Measurements from ENCODE around the gene INSM1. TPM values are rescaled to one million over a fixed set of nuclear protein-coding genes. Genes with fewer than 3 reads are reported as not detected.
A peak's percentile ranks its signal among the peaks of the same experiment; 100 is the strongest.

Gene INSM1
- total RNA-seq, 1 experiment from 2014 or later: not detected

GRCh38 chr20:20393207-20394120, 25.6 kb downstream of the INSM1 start:
- no peak for DNase-seq (ENCODE audit: low read depth)

- DNase-seq (ENCODE audit: low read depth): no peak
Observed at GRCh38 chr20:20395087-20395486, 27.2 kb downstream of the INSM1 start.

GRCh38 chr20:20395903-20396568, 28.1 kb downstream of the INSM1 start:
- no peak for DNase-seq (ENCODE audit: low read depth)

GRCh38 chr20:20396794-20397193, 28.9 kb downstream of the INSM1 start:
- no peak for DNase-seq (ENCODE audit: low read depth)

- DNase-seq (ENCODE audit: low read depth): no peak
Observed at GRCh38 chr20:20398123-20398522, 30.2 kb downstream of the INSM1 start.

GRCh38 chr20:20399531-20400500, 31.9 kb downstream of the INSM1 start:
- DNase-seq (ENCODE audit: low read depth): no peak

- DNase-seq (ENCODE audit: low read depth): no peak
Observed at GRCh38 chr20:20401991-20402390, 34.1 kb downstream of the INSM1 start.

- DNase-seq (ENCODE audit: low read depth): no peak
Observed at GRCh38 chr20:20404633-20405032, 36.7 kb downstream of the INSM1 start.

GRCh38 chr20:20405623-20406022, 37.7 kb downstream of the INSM1 start:
- DNase-seq (ENCODE audit: low read depth): no peak

- DNase-seq (ENCODE audit: low read depth): peak; percentile 21
Observed at GRCh38 chr20:20406306-20406705, 38.4 kb downstream of the INSM1 start.

- peak; percentile 9 for DNase-seq (ENCODE audit: low read depth)
Observed at GRCh38 chr20:20407891-20408805, 40.2 kb downstream of the INSM1 start.

- no peak for DNase-seq (ENCODE audit: low read depth)
Observed at GRCh38 chr20:20409331-20409730, 41.4 kb downstream of the INSM1 start.

GRCh38 chr20:20410678-20411077, 42.8 kb downstream of the INSM1 start:
- DNase-seq (ENCODE audit: low read depth): no peak

GRCh38 chr20:20411402-20411801, 43.5 kb downstream of the INSM1 start:
- DNase-seq (ENCODE audit: low read depth): no peak

GRCh38 chr20:20411836-20412235, 43.9 kb downstream of the INSM1 start:
- DNase-seq (ENCODE audit: low read depth): no peak

GRCh38 chr20:20412750-20413149, 44.8 kb downstream of the INSM1 start:
- no peak for DNase-seq (ENCODE audit: low read depth)

- no peak for DNase-seq (ENCODE audit: low read depth)
Observed at GRCh38 chr20:20413810-20414281, 45.9 kb downstream of the INSM1 start.

- no peak for DNase-seq (ENCODE audit: low read depth)
Observed at GRCh38 chr20:20414640-20415220, 46.8 kb downstream of the INSM1 start.

- no peak for DNase-seq (ENCODE audit: low read depth)
Observed at GRCh38 chr20:20415321-20415720, 47.4 kb downstream of the INSM1 start.
